C1 segment of cervical spinal cord (tissue), 14 donors: ENCODE measurements around the gene ECHDC1.

Experiments used
- DNase-seq, 14 donors: peaks; one replicate each; lab custom pipeline; 2025; lab: John Stamatoyannopoulos, UW

Gene ECHDC1

GRCh38 chr6:127290391-127291265 is 52.8 kb downstream of the ECHDC1 start:
- DNase-seq: peak in 1 of 14 donors; percentile 29

GRCh38 chr6:127289934-127290333 is 53.5 kb downstream of the ECHDC1 start:
- DNase-seq: no peak

GRCh38 chr6:127288705-127289104 is 54.7 kb downstream of the ECHDC1 start:
- DNase-seq: no peak

GRCh38 chr6:127282184-127282583 is 61.2 kb downstream of the ECHDC1 start:
- DNase-seq: no peak

- no peak for DNase-seq
Observed at GRCh38 chr6:127279815-127280214, 63.6 kb downstream of the ECHDC1 start.

GRCh38 chr6:127277878-127278843 is 65.2 kb downstream of the ECHDC1 start:
- DNase-seq: no peak

GRCh38 chr6:127276331-127276730 is 67.1 kb downstream of the ECHDC1 start:
- no peak for DNase-seq

GRCh38 chr6:127273499-127273898 is 69.9 kb downstream of the ECHDC1 start:
- no peak for DNase-seq

GRCh38 chr6:127272576-127272975 is 70.8 kb downstream of the ECHDC1 start:
- DNase-seq: no peak

GRCh38 chr6:127267646-127268625 is 75.5 kb downstream of the ECHDC1 start:
- peak in 2 of 14 donors; percentile 48 to 49 for DNase-seq

- DNase-seq: peak in 10 of 14 donors; percentile 51 to 93 (median 81)
Observed at GRCh38 chr6:127266892-127267645, 76.3 kb downstream of the ECHDC1 start.

GRCh38 chr6:127266178-127266891 is 77.1 kb downstream of the ECHDC1 start, which contains the start of gene RNF146:
Gene RNF146, plus strand, starts transcription at chr6:127266864. Its CDS starts 13,475 bp downstream, at chr6:127280339.
- DNase-seq: peak in 13 of 14 donors; percentile 42 to 95 (median 87)

GRCh38 chr6:127263481-127263880 is 79.9 kb downstream of the ECHDC1 start:
- DNase-seq: no peak

GRCh38 chr6:127262896-127263295 is 80.5 kb downstream of the ECHDC1 start:
- DNase-seq: no peak

- no peak for DNase-seq
Observed at GRCh38 chr6:127255286-127255685, 88.1 kb downstream of the ECHDC1 start.

GRCh38 chr6:127249621-127250020 is 93.8 kb downstream of the ECHDC1 start:
- peak in 2 of 14 donors; percentile 16 to 93 for DNase-seq

- peak in 1 of 14 donors; percentile 97 for DNase-seq
Observed at GRCh38 chr6:127247114-127248096, 96.0 kb downstream of the ECHDC1 start.

GRCh38 chr6:127243501-127243900 is 99.9 kb downstream of the ECHDC1 start:
- no peak for DNase-seq
